Measurements from ENCODE around the gene IZUMO1.
"Not testable (repeated sequence)": the region's sequence is repeated elsewhere in the genome, so short reads cannot be mapped to it uniquely, and the experiment has no call there.

IZUMO1 gene

GRCh38 chr19:48737360-48737998 is 9.2 kb downstream of the IZUMO1 start:
- DNase-seq (ENCODE audit: low read depth) = no peak

- DNase-seq (ENCODE audit: low read depth) = no peak
These were observed 11.6 kb downstream of the IZUMO1 start for GRCh38 chr19:48735031-48735615.

- DNase-seq (ENCODE audit: low read depth) = no peak
These were observed 12.1 kb downstream of the IZUMO1 start for GRCh38 chr19:48734625-48735024.

GRCh38 chr19:48731452-48731851 is 15.3 kb downstream of the IZUMO1 start:
- DNase-seq (ENCODE audit: low read depth) = no peak

GRCh38 chr19:48728911-48729664 is 17.6 kb downstream of the IZUMO1 start:
- no peak for DNase-seq (ENCODE audit: low read depth)

- DNase-seq (ENCODE audit: low read depth) = no peak
These were observed 20.2 kb downstream of the IZUMO1 start for GRCh38 chr19:48726556-48726955.

GRCh38 chr19:48724796-48725753 is 21.6 kb downstream of the IZUMO1 start:
- DNase-seq (ENCODE audit: low read depth) = peak; percentile 93

GRCh38 chr19:48722196-48722708 is 24.5 kb downstream of the IZUMO1 start:
- DNase-seq (ENCODE audit: low read depth) = no peak

GRCh38 chr19:48720613-48721296 is 26.0 kb downstream of the IZUMO1 start:
- DNase-seq (ENCODE audit: low read depth) = peak; percentile 87

- DNase-seq (ENCODE audit: low read depth) = no peak
These were observed 26.5 kb downstream of the IZUMO1 start for GRCh38 chr19:48720251-48720612.

GRCh38 chr19:48719263-48720171 is 27.2 kb downstream of the IZUMO1 start, which contains the start of gene MAMSTR:
MAMSTR (minus strand) TSS chr19:48719725; CDS start chr19:48719031, 694 bp downstream.
- DNase-seq (ENCODE audit: low read depth) = no peak

- no peak for DNase-seq (ENCODE audit: low read depth)
These were observed 27.9 kb downstream of the IZUMO1 start for GRCh38 chr19:48718711-48719231.

GRCh38 chr19:48718106-48718505 is 28.6 kb downstream of the IZUMO1 start:
- not testable (repeated sequence) for DNase-seq (ENCODE audit: low read depth)

- DNase-seq (ENCODE audit: low read depth) = no peak
These were observed 30.0 kb downstream of the IZUMO1 start for GRCh38 chr19:48716562-48717291.

- no peak for DNase-seq (ENCODE audit: low read depth)
These were observed 31.0 kb downstream of the IZUMO1 start for GRCh38 chr19:48715681-48716171.

- no peak for DNase-seq (ENCODE audit: low read depth)
These were observed 31.7 kb downstream of the IZUMO1 start for GRCh38 chr19:48714759-48715675.

GRCh38 chr19:48713864-48714755 is 32.6 kb downstream of the IZUMO1 start:
- peak; percentile 100 for DNase-seq (ENCODE audit: low read depth)
